Hematopoietic multipotent progenitor cell (in vitro differentiated cells): Measurements from ENCODE around the gene RAB2B. TPM values are rescaled to one million over a fixed set of nuclear protein-coding genes. Genes with fewer than 3 reads are reported as not detected.
A peak's percentile ranks its signal among the peaks of the same experiment; 100 is the strongest.

Source experiments
- DNase-seq, 3 donors: peaks; one replicate each; pipeline ENCODE4 v3.0.0-alpha.2; 2011 to 2015; ENCODE audit warnings: low read depth in 2 of 3, low spot score in 2 of 3
- total RNA-seq: library from RNA; depleted of rRNA; stranded (reverse); fragments of >200 nt; gene quantifications from one replicate; pipeline ENCODE4 v1.2.3, GENCODE V29; 2012

RAB2B gene
- total RNA-seq, result 19.1 TPM

GRCh38 chr14:21476925-21477681 is at the start of gene RAB2B, which contains the start of gene TOX4:
RAB2B (minus strand) TSS chr14:21476959; CDS start chr14:21476872, 87 bp downstream.
TOX4 (plus strand) TSS chr14:21477195; CDS start chr14:21477279, 84 bp downstream.
- peak; percentile 89 to 99 (median 98) for DNase-seq

- DNase-seq, result peak; percentile 14 to 72 (median 68)
These were observed 49.4 kb upstream of the RAB2B start, which contains the start of gene SALL2 for GRCh38 chr14:21525962-21526671. SALL2 (minus strand) TSS chr14:21526346; CDS start chr14:21526127, 219 bp downstream.

- no peak for DNase-seq
These were observed 48.8 kb upstream of the RAB2B start for GRCh38 chr14:21525571-21525961.

- no peak for DNase-seq
These were observed 48.1 kb upstream of the RAB2B start for GRCh38 chr14:21524575-21525490.

GRCh38 chr14:21523203-21523602 is 46.4 kb upstream of the RAB2B start:
- no peak for DNase-seq

- no peak for DNase-seq
These were observed 44.7 kb upstream of the RAB2B start for GRCh38 chr14:21521501-21521900.

GRCh38 chr14:21520767-21521166 is 44.0 kb upstream of the RAB2B start:
- no peak for DNase-seq

GRCh38 chr14:21518725-21519124 is 42.0 kb upstream of the RAB2B start:
- DNase-seq, result no peak

- no peak for DNase-seq
These were observed 37.6 kb upstream of the RAB2B start for GRCh38 chr14:21514341-21514740.

DNA sequence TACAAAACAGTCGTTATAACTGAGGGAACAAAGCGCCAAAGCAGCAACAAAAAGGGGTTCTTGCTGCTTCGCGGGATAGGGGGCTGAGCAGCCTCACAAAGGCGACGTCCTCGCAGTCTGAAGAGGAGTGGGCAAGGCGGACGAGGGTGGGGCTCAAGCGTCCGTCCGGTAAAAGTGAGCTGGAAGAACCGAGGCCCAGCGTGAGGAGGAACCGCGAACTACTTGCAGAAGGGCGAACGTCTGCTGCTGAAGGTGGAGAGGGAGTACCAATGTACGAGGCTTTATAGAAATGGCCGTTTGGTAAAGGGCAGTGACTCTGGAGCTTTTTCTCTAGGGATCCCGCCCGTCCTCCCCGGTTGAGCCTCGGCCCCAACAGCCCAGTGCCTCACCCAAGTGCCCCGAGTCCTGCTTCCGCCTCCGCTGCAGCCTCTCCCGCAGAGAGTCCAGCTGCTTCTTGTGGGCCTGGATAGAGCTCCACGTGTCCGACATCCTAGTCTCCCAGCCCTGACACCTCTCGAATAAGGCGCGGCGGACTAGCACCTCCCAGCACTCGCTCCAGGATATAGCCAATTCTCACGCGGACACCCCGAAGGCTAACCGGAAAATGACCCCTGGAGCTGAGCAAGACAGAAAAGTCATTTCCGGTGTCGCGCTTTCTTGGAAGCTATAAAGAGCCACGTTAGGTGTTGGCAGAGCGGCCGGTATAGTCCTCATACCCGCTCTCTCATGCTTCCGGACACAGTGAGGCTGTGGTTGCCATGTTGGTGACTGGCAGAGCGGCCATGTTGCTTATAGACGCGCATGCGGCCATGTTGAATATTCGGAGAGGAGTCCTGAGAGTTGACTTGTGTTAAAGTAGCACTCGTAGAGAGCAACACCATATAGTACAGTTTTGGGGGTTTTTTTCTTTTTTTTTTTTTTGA is 34.2 kb upstream of the RAB2B start, which contains the start of gene METTL3:
TSS of gene METTL3 (minus strand) at position 606 of the 923 bp plus-strand sequence. CDS start at position 489, 117 bp downstream.
- peak; percentile 80 to 97 (median 96) for DNase-seq

DNA sequence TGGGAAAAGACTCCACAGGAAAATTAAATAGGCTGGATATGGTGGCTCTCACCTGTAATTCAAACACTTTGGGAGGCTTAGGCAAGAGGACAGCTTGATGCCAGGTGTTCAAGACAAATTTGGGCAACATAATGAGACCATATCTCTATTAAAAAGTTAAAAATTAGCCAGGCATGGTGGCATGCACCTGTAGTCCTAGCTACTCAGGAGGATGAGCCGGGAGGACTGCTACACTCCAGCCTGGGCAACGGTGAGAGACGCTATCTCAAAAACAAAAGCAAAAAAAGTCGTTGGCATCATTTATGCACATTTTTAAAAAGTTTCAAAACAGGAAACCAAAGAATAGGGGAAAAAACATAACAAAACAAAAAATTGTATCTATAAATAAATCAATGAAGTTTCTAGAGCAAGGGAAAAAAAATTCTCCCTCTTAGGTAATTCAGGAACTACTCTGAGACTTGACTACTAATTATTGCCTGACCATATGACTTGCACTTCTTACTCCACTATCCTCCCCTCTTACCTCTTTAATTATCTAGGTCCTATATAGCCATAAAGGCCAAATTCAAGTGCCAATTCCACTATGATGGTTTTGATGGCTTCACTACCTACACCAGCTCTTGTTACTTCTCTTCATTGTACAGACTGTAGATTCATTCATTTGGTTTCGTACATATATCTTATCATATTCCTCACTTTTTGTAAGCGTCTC is 32.8 kb upstream of the RAB2B start:
- no peak for DNase-seq

DNA sequence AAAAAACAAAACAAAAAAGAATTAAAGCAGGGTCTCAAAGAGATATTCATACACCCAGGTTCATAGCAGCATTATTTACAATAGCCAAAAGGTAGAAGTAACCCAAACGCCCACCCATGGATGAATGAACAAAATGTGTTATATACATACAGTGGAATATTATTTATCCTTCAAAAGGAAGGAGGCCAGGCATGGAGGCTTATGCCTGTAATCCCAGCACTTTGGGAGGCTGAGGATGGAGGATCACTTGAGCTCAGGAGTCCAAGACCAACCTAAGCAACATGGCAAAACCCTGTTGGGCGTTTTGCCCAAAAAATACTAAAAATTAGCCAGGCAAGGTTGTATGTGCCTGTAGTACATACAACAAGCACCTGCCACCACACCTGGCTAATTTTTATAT is 29.8 kb upstream of the RAB2B start:
- DNase-seq, result no peak

DNA sequence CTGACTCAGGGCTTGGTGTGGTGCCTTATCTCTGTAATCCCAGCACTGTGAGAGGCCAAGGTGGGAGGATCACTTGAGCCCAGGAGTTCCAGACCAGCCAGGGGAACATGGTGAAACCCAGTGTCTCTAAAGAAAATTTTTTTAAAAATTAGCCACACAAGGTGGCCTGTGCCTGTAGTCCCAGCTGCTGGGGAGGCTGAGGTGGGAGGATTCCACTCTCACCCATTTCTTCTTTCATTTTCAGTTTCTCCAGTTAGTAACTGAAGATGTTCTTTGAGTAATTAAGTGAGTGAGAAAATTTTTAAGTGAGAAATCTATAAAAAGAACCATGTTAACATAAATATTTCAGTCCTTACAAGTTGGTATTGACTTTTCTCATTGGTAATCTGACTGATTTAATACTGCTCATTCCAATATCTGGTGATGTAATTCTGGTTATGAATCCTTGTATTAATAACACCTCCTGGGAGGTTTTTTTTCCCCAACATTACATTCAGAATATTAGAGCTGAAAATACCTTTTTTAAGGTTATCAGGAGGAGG is 28.3 kb upstream of the RAB2B start:
- peak in 1 of 3 donors; percentile 15 for DNase-seq

DNA sequence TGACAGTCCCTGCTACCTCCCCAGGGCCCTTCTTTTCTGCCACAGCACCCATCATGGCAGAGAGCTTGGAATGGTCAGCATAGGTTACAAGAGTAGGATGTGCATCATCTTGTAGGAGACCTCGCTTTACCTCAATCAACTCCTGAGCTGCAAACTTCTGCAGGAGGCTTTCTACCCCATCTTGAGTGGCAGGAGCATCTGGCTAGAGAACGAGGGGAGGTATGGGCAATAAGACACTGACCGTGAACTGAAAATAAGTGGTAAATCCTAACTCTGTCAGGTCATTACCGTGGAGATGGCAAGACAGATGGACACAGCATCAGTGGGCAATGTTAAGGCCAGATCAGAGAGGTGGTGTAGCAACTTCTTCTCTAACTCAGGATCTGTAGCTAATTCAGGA is 26.6 kb upstream of the RAB2B start:
- DNase-seq, result no peak

GRCh38 chr14:21501568-21501967 is 24.8 kb upstream of the RAB2B start:
- no peak for DNase-seq

- DNase-seq, result peak in 2 of 3 donors; percentile 61 to 88
These were observed 22.1 kb upstream of the RAB2B start for GRCh38 chr14:21498540-21499526.

DNA sequence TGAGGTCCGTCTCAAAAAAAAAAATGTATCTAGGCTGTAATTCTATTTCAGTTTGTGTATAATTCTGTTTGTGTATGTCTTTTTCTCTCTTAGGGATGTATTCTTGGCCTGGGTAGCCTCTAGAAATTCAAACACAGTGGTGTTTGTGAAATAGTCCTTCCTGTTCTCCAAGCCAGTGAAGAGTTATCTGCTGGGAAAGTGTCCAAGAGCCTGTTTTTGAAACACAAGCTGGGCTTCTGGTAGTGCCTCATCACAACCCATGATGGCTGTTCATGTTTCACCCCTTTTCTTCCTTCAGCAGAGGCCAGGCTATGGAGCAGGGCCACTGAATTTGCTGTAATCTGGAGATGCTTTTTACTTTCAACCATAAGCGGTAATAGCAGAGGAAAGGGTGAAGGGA is 19.7 kb upstream of the RAB2B start:
- DNase-seq, result no peak
